Activated T-cell treated with anti-CD3 and anti-CD28 coated beads, Interleukin-2, amount 50 U/mL, for 72 hours (primary cell): Measurements from ENCODE around the gene ANKH. TPM values are rescaled to one million over a fixed set of nuclear protein-coding genes. Genes with fewer than 3 reads are reported as not detected.

ENCODE experiments used
- ATAC-seq, 2 donors: fragments of 150-1000 bp; cut with Tn5 transposase; replicated peaks in 1 of 2; 2 replicates each; pipeline ENCODE4 v1.10.0; 2021; ENCODE audit warnings: moderate library complexity in 2 of 2, mild to moderate bottlenecking in 1 of 2
- DNase-seq, 2 donors: peaks; one replicate each; pipeline ENCODE4 v3.0.0; 2021 to 2022; ENCODE audit warnings: mixed read lengths in 1 of 2
- H3K27ac Mint-ChIP-seq: one replicate; pipeline ENCODE4 v1.8.0; 2022; ENCODE audit warnings: mild to moderate bottlenecking, moderate library complexity, mixed read lengths
- H3K27me3 Mint-ChIP-seq: one replicate; pipeline ENCODE4 v1.8.0; 2022; ENCODE audit warnings: low read depth, mixed read lengths
- H3K36me3 Mint-ChIP-seq, 2 donors: one replicate each; pipeline ENCODE4 v1.8.0; 2022; ENCODE audit warnings: mixed read lengths in 2 of 2, mild to moderate bottlenecking in 1 of 2; ENCODE audit not compliant: insufficient read depth in 2 of 2
- H3K4me1 Mint-ChIP-seq: one replicate; pipeline ENCODE4 v1.8.0; 2022; ENCODE audit warnings: low read depth, mixed read lengths
- H3K4me3 Mint-ChIP-seq, 2 donors: one replicate each; pipeline ENCODE4 v1.8.0; 2022; ENCODE audit warnings: mild to moderate bottlenecking in 2 of 2, mixed read lengths in 2 of 2, moderate library complexity in 2 of 2
- H3K9me3 Mint-ChIP-seq, 2 donors: one replicate each; pipeline ENCODE4 v1.8.0; 2022; ENCODE audit warnings: mixed read lengths in 2 of 2
- total RNA-seq, 2 donors: library from RNA; stranded (reverse); gene quantifications; one replicate each; pipeline ENCODE4 v1.2.3, GENCODE V29; 2022

The ANKH gene
- total RNA-seq, 2 donors from 2014 or later: 86.3 to 103 TPM

DNA sequence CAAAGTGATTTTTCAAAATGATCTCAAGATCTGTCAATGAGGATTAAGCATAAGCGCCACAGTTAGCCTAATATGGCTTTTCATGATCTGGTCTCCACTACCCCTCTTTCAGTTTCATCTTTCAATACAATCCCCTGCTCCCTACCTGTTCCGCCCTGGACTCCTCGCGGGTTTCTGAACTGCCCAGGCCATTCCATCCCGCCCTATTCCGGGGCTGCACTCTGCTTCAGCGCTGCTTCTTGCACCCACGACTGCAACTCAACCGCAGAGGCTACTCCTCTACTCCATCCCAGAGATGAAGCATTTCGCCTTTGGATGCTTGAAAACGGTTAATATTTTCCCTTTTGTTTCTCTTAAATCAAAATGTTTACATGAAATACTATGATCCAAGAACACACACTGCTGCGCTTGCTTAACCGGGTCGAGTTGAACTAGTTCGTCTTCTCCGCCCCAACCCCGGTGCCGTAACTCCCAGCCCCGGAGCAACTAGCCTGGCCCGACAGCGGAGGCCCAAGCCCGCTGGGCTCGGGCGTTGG is 207.8 kb downstream of the ANKH start:
- Mint-ChIP-seq H3K4me1 (peaks cover 70% of the 10 kb centered on the region), H3K27me3 (no peaks in the 10 kb centered on the region), H3K9me3 (no peaks in the 10 kb centered on the region), H3K4me3 (peak overlapping the region; percentile 87 to 97), H3K27ac (peak overlapping the region; percentile 72), H3K36me3 (peaks cover 7 to 20% of the 10 kb centered on the region in 2 donors)
- peak; percentile 2 to 12 for ATAC-seq
- DNase-seq: peak; percentile 12 to 39

DNA sequence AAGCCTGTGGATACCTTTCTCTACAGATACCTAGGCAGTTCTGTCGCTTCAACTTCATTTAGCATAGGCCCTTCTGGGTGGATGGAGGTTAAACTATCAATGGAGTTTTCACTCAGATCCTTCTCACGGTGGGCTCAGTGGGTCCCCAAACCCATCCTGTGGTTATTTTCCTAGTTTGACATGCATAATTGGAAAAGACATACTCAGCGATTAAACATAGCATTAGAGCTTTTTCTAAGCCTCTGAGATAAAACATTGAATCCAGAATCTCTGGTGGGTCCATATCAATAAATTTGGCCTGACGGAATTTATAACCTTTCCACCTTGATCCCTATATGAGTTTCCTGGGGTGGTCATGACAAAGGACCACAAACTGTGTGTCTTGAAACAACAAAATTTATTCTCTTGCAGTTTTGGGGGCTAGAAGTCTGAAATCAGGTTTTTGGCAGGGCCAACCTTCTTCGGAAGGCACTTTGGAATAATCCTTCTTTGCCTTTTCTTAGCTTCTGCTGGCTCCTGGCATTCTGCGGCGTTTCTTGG is 208.8 kb downstream of the ANKH start:
- H3K27ac Mint-ChIP-seq: no peak overlapping the region
- ATAC-seq (no peak), DNase-seq (no peak)
- peaks cover 5 to 17% of the 10 kb centered on the region in 2 donors for H3K36me3 Mint-ChIP-seq
- peaks cover 62% of the 10 kb centered on the region for H3K4me1 Mint-ChIP-seq
- no peaks in the 10 kb centered on the region for H3K27me3 Mint-ChIP-seq
- no peaks in the 10 kb centered on the region for H3K9me3 Mint-ChIP-seq
- peak overlapping the region; percentile 87 to 97 for H3K4me3 Mint-ChIP-seq

DNA sequence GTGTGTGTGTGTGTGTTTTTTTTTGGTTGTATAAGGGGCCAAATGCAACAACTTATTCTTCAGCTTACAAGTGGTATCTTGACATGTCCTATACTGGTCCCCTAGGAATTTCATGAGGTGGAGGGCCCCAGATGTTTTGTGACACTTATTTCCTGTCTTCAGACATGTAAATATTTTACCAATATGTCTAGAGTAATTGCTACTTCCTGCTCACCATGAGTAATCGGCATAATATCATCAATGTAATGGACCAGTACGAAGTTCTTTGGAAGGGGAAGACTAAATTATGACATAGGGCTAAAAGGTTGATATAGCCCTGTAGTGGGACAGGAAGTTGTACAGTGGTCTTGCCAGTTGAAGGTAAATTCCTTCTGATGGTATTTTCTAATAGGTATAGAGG is 210.7 kb downstream of the ANKH start:
- DNase-seq: no peak
- peaks cover 0 to 10% of the 10 kb centered on the region in 2 donors for H3K36me3 Mint-ChIP-seq

DNA sequence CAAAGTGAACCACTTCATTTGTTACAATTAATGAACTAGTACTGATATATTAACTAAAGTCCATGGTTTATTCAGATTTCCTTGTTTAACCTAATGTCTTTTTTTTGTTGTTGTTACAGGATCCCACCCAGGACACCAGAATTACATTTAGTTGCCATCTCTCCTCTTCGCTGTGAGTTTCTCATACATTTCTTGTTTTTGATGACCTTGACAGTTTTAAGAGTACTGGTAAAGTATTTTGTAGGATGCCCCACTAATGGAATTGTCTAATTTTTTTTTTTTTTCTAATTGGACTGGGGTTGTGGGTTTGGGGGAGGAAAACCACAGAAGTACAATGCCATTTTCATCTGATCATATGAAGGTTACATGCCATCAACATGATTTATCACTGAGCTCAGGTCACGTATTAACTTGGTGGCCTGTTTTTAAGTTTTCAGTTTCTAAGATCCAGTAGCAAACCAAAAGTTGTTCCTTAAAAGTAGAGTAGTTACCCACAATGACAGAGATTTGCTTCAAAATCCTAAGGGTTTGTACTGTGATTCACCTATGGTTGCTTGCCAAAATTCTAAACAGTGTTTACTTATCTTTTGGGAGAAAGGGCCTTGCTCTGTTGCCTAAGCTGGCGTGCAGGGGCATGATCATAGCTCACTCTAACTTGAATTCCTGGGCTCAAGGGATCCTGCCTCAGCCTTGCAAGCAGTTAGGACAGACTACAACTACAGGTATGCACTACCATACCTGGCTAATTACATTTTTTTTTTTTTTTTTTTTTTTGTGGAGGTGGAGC is 211.6 kb downstream of the ANKH start:
- Mint-ChIP-seq H3K4me1 (peaks cover 62% of the 10 kb centered on the region), H3K36me3 (peaks cover 0 to 7% of the 10 kb centered on the region in 2 donors), H3K9me3 (no peaks in the 10 kb centered on the region), H3K27ac (no peak overlapping the region), H3K4me3 (no peak overlapping the region), H3K27me3 (no peaks in the 10 kb centered on the region)
- no peak for ATAC-seq
- DNase-seq: no peak

More for the DNA sequence above, 210.7 kb downstream of the ANKH start:
- H3K9me3 Mint-ChIP-seq: no peaks in the 10 kb centered on the region
- H3K27ac Mint-ChIP-seq: no peak overlapping the region
- no peaks in the 10 kb centered on the region for H3K27me3 Mint-ChIP-seq
- ATAC-seq: no peak
- H3K4me3 Mint-ChIP-seq: no peak overlapping the region
- peaks cover 62% of the 10 kb centered on the region for H3K4me1 Mint-ChIP-seq

- DNase-seq (no peak), ATAC-seq (no peak)
- H3K27ac Mint-ChIP-seq: peak overlapping the region; percentile 46
- H3K4me3 Mint-ChIP-seq: no peak overlapping the region
- no peaks in the 10 kb centered on the region for H3K9me3 Mint-ChIP-seq
- peaks cover 48% of the 10 kb centered on the region for H3K4me1 Mint-ChIP-seq
- no peaks in the 10 kb centered on the region for H3K27me3 Mint-ChIP-seq
- H3K36me3 Mint-ChIP-seq: peaks cover 0 to 4% of the 10 kb centered on the region in 2 donors
Observed at GRCh38 chr5:14656898-14657297, 214.7 kb downstream of the ANKH start.

DNA sequence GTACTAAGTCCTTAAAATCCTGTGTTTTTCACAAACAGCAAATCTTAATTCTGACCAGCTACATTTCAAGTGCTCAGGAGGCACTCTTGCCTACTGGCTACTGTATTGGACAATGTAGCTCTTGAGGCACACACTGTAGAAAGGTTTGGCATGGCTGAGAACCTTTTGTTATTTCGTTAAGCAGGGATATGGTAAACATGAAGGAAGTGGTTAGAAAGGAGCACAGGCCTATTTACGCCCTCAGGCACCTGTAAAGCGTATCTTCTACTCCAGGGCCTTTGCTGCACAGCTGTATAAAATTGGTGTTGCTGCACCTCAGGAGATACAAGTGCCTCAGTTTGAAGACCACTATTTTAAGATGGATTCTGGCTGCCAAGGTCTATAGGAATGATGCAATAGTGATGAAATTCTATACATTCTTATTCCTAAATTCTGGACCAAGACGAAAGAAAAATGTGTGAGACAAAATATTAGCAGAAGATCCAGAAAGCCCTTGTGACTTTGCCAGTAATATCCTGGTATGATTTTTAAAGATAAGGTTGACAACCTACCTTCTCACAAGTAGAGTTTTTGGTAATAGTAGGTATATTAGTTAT is 216.3 kb downstream of the ANKH start:
- no peaks in the 10 kb centered on the region for H3K9me3 Mint-ChIP-seq
- H3K4me1 Mint-ChIP-seq: peaks cover 39% of the 10 kb centered on the region
- H3K36me3 Mint-ChIP-seq: no peaks in the 10 kb centered on the region
- no peak for ATAC-seq
- H3K4me3 Mint-ChIP-seq: no peak overlapping the region
- no peak overlapping the region for H3K27ac Mint-ChIP-seq
- DNase-seq: no peak
- H3K27me3 Mint-ChIP-seq: peaks cover 5% of the 10 kb centered on the region

Other genes with a start within 250 kb of the ANKH start
- gene OTULIN, start 207.1 kb downstream of the ANKH start, total RNA-seq: 10 to 100 TPM; 72.9 to 77.9 TPM